Stimulated activated CD4-positive, alpha-beta T cell treated with anti-CD3 and anti-CD28 coated beads, Interleukin-4, amount 100 ng/mL, for 48 hours (primary cell): ENCODE results near the gene PTOV1.

Experiments used
- DNase-seq, 2 donors: peaks; one replicate each; pipeline ENCODE4 v3.0.0-alpha.2; 2020; ENCODE audit warnings: low read depth in 2 of 2

PTOV1 gene

DNA sequence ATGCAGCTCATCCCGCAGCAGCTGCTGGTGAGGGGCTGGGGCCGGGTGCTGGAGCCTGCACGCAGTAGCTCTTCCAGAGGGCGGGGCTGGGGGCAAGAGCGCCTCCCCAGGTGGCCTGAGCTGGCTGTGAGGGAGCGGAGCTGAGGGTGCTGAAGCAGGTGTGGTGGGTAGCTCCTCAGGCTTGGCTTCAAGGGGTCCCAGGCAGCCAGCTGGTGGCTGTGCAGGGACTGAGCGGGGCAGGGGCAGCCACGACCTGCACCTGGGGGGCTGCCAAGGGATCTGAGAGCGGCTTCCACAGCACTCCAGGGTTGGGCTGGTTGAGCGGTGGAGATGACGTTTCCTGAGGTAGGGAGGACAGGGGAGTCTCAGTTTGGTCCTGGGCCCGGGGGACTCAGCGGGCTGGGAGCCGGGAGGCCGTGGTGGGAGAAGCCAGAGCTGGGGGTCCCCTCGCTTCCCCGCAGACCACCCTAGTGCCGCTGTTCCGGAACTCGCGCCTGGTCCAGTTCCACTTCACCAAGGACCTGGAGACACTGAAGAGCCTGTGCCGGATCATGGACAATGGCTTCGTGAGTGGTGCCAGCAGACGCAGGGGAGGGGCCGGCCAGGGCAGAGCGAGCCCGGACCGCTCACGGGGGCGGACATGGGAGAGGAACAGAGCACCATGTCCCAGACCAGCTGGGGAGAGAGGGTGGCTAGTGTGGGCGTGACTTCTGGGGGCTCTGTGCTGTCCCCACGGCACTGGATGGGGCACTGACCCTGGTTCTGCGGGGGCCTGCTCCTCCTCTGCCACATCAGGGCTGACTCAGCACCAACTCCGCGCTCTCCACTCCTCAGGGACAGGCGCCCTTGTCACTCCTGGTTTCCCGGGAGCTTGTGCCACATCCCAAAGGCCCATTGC lies 7.4 kb downstream of the PTOV1 start:
- DNase-seq: no peak

- no peak for DNase-seq
Measured at GRCh38 chr19:49859682-49860335, 8.8 kb downstream of the PTOV1 start.

- DNase-seq: no peak
Measured at GRCh38 chr19:49860336-49861102, 9.6 kb downstream of the PTOV1 start.

- DNase-seq: no peak
Measured at GRCh38 chr19:49861107-49861506, 10.1 kb downstream of the PTOV1 start.

DNA sequence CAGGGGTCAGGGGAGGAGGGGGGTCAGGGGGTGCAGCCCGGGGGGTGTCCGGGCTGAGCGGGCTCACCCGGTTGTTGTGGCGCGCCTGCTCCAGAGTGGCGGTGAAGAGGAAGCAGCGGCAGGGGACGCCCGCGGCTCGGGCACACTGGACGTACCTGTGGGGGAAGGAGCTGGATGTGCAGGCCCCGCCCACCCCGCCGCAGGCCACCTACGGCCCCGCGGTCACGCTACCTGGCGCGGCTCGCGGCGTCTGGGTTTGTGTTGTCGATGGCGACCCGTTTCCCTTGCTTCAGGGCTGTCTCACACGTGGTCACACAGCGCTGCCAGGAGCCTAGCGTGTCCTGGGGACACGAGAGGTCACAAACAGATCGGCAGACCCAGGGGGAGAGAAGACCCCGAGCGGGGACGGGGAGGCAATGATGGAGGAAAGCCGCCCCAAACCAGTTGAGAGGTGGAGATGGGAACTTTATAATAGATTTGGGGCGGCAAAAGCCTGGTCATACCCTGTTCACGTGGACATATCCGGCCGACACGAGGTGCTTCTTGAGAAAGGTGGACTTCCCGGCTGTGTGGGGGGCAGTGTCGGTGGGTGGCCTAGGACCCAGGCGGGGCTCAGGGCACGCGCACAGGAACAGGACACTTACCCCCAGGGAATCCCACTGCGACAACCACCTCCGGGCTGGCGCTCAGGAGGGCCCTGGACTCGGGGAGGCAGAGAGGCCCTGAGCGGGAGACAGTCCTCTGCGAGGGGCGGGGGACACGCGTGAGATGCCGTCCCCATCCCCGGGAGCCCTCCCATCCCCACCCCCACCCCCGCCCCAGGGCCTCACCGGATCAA lies 10.8 kb downstream of the PTOV1 start:
- no peak for DNase-seq

DNA sequence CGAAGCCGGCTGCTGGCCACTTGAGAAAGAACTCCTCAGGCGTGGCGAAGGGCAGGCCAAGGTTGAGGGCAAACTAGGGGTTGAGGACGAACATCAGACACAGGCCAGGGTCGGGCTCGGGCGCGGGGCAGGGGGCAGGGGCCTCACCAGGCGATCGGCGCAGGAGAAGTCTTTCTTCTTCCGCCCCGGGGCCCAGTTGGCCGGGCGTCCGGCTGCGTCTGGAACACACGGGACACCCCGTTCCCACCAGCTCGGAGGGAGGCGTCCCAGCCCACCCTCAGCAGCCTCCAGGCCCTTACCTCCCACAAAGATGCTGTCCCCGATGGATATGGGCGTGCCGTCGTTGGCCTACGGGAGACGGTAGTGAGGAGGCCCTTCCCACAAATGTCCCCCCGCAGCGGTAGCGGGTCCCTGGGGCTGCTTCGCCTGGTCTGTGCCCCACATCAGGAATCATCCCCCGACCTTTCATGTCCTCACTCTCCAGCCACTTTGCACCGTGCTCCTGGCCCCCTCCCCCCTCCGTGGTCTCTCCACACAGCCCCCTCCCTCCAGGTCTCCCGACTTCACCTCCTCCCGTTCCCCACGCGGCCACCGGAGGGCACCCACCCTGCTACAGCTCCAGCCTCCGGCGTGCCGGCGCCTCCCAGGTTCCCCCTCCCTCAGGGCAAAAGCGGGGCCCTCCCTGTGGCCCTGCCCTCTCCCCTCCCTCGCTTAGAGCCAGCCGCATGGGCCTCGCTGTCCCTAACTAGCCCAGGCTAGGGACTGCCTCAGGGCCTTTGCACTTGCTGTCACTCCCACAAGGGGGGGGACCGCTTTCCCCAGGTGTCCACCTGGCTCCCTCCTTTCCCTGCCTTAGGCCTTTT lies 11.7 kb downstream of the PTOV1 start:
- DNase-seq: no peak

- DNase-seq: no peak
Measured at GRCh38 chr19:49863254-49863934, 12.4 kb downstream of the PTOV1 start.

GRCh38 chr19:49863935-49864320 lies 13.0 kb downstream of the PTOV1 start:
- DNase-seq: no peak

- DNase-seq: no peak
Measured at GRCh38 chr19:49864890-49865289, 13.9 kb downstream of the PTOV1 start.

GRCh38 chr19:49866933-49867782 lies 16.2 kb downstream of the PTOV1 start, which contains the start of gene PNKP:
PNKP (minus strand) TSS chr19:49867576; CDS start chr19:49867204, 372 bp downstream.
- DNase-seq: peak; percentile 82 to 95

DNA sequence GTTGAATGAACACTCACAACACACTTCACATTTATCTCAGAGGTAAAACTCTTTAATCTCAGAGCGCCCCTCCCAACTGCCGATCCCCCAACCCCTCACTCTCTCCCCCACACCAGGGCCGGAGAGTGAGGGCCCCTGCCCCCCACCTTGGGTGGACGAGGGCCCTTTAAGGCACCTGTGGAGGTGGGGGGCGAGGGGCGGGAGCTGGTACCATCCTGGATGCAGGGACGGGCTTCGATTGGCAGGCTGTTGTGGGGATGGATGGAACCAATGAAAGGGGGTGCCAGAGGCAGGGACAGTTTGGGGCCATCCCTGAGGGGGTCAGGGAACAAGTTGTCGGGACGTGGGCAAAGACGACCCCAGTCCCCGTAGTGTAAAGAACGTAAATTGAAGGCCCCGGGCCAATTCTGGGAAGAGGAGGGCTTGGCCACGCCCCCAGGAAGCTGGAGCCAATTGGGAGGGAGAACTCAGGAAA lies 18.1 kb downstream of the PTOV1 start:
- no peak for DNase-seq

DNA sequence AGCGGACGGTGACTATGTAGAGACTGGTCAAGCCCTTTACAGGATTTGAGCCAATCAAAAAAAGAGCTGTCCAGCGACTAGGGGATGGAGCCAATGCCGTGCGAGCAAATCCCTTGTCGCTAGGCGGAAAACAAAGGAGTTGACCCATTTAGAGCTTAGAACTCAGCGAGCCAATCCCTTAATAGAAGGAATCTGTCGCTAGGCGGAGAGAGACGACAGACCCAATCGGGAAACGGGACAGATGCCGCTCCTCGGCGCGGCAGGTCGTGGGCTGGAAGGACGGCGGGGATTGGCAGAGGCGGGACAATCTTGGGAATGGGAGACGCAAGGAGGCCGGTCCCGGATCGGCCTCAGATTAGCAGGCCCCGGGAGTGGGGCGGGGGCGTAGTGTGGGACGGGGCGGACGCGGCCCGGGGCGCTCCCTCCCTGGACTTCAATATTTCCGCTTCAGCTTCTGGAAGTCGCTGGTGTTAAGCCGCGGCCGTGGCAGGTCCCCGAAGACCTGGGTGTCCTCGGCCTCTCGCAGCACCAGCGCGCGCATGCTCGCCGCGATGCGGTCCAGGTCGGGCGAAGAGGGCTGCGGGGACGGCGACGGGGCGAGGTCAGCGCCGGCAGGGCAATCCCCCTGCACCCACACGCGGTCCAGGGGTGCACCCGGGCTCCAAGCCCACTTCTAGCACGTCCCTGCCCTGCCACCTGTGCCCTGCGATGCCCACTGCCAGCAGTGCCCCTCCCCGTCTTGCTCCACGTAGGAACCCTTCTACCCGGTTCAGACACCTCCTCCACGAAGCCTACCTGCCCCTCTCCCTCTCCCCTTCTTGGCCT lies 18.7 kb downstream of the PTOV1 start:
- peak; percentile 85 to 88 for DNase-seq

- DNase-seq: no peak
Measured at GRCh38 chr19:49870309-49870901, 19.4 kb downstream of the PTOV1 start.

- no peak for DNase-seq
Measured at GRCh38 chr19:49871349-49871985, 20.5 kb downstream of the PTOV1 start.

DNA sequence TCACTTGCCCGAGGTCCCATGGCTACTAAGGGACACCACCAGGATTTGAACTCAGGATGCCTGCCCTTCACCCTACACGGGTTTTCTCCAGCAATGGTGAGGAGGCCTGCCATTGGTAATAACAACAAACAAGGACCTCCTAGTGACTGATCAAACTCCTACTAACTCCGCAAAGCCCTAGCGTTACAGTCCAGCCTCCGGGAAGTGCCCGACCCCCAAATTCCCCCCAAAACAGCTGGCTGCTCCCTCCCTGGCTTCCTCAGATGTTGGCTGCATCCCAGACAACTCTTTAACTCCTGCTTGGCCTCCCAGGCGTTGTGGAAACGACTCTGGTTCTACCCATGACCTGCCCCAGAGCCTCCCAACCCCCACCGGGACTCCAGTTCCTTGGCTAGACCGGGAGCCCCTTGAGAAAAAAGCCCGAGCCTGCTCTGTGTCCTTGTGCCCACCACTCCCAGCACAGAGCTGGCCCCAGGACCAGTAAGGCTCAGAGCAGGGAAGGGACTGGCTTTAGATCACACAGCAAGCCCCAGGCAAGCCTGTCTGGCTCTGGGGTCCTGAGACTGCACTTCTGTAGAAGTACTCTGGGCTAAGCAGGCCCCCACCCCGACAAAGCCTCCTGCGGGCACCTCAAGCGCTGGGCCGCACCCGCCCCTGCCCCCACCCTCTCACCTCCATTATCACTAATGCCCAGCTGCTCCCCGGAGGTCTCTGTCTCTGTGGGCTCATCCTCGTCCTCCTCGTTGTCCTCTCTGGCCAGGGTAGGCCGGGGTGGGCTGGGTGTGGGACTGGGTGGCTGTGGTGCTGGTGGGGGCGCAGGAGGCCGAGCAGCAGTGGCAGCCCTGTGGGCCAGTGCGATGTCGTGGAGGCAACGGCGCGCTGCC lies 21.5 kb downstream of the PTOV1 start:
- DNase-seq: no peak

DNA sequence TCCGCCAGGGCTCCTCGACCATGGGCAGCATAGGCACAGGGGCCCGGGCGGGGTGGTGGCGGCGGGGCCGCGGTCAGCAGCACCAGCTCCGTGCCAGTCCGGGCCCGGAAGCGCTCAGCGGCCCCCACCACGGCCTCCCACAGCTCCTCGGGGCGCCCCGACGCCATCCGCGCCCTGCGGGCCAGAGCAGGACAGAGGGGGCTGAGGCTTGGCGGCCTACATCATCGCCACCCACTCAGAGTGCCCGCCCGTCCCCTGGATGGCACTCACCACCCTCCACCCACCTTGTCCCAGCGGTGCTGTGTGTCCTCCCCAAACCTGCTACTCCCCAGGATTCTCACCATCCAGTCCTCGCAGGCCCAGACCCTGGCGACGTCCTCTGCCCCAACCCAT lies 22.2 kb downstream of the PTOV1 start:
- DNase-seq: no peak
